GM21825 (cell line): ENCODE data around the gene TIMP2.
"Not testable (repeated sequence)": the region's sequence is repeated elsewhere in the genome, so short reads cannot be mapped to it uniquely, and the experiment has no call there.

Experiments used
- ATAC-seq: cut with Tn5 transposase; IDR thresholded peaks from one replicate; pipeline ENCODE4 v1.9.1; 2021; ENCODE audit warnings: mild to moderate bottlenecking, moderate library complexity; ENCODE audit not compliant: unreplicated experiment

The TIMP2 gene

DNA sequence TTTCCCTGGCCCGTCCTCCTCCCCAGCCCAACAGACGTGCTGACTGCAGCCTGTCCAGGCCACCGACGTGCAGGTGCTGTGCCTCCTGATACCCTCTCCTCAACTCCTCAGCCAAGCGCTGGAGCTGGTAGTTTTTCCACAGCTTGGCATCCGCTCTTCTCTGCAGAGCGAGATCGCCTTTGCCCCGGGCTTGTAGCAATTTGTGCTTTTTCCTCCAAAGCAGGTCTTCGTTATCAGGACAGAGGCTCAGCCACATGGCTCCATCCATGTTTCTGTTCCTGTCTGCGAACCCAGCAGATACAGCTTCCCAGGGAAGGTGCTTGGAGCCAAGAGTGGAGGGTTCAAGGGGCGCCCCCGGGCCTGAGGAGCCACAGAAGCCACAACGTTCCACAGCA lies 33.1 kb downstream of the TIMP2 start:
- no peak for ATAC-seq

DNA sequence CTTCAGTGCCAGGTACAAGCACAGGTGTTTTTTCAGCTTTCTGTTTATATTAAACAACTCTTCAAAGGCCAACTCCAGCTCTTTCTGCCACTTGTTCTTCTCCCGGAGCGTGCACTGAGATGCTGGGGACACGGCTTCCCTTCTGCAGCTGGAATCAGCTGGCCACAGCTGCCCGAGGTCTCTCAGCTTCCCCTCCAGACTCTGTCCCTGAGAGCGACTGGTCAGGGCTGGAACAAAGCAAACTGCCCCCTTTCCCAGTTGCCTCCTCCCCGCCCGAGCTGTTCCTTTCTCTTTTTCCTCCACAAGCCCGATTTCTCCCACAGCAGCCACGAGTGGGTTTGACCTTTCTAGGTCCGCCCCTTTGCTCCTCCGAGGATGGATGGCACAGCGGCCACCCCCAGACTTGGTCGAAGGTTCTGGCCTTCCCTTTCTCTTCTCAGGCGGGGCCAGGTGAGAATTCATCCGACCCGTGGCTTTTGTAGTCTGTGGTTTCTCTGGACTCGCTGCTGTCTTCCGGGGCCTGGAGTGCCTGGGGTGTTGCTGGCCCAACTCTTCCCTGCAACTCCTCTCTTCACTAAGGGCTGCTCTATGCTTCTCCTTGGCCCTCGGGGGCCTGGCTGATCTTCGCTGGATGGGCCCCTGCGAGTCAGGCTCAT lies 33.7 kb downstream of the TIMP2 start:
- ATAC-seq, result no peak

- no peak for ATAC-seq
Measured at GRCh38 chr17:78890498-78890897, 34.7 kb downstream of the TIMP2 start.

DNA sequence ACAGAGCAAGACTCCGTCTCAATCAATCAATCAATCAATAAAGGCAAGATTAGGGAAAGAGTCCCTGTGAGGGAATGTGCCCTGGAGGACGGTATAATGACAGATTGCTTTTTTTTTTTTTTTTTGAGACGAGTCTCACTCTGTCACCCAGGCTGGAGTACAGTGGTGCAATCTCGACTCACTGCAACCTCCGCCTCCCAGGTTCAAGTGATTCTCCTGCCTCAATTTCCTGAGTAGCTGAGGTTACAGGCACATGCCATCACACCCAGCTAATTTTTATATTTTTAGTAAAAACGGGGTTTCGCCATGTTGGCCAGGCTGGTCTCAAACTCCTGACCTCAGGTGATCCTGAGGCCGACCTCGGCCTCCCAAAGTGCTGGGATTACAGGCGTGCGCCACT lies 35.1 kb downstream of the TIMP2 start:
- not testable (repeated sequence) for ATAC-seq

GRCh38 chr17:78889531-78889930 lies 35.7 kb downstream of the TIMP2 start:
- no peak for ATAC-seq

DNA sequence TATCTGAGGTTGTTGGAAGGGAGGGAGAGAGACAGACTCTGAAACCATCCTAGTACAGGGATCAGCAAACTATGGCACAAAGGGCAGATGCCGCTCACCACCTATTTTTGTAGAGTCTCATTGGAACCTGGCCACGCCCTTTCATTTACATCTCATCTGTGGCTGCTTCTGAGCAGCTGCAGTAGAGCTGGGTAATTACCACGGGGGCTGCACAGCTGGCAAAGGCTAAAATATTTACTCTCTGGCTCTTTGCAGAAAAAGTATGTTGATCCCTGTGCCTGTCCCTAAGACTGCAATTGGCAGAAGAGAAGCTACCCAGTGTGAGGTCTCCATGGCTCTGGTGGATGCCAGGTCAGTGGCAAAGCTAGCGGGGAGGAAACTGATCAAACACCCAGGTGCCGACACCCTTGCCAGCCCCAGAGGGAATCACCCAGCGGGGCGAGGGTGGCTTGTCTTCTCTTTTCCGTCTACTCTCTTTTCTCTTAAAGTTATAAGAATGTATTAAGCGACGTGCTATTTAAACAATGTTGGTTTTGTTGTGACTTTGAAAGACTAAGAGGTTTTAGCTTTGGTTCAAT lies 36.2 kb downstream of the TIMP2 start:
- ATAC-seq, result no peak

DNA sequence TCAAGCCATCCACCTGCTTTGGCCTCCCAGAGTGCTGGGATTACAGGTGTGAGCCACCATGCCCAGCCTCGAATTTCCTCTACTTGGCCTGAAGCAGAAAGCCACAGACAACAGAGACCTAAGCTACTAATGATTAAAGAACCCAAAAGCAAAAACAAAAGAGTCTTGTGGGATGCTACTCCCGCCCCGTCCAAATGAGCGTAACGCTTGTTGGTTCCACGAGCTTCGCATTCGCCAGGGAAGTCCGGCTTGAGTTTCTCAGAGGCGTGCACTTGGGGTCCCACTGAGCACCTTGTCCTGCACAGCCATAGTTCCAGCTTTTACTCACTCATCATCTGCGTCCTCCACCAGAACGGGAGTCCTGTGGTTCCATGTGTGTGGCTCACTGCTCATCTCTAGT lies 38.2 kb downstream of the TIMP2 start:
- ATAC-seq, result no peak

DNA sequence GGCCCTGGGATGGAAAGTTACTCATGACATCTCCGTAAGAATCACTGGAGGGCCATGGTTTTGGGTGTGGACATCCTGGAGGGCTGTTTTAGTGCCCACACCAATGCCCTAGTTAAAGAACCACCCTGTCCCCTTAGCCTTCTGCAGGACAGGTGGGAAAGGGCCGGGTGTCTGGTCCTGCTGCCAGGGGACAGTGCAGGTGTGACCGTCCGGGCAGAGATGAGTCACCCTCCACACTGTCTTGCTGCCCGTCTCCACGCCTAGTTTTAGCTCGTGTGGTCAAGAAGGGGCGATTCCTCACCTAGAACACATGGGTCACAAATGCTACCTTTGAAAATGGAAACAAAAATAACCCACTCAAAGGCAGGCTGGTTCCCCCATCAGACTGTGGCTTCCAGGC lies 39.2 kb downstream of the TIMP2 start:
- ATAC-seq, result no peak

DNA sequence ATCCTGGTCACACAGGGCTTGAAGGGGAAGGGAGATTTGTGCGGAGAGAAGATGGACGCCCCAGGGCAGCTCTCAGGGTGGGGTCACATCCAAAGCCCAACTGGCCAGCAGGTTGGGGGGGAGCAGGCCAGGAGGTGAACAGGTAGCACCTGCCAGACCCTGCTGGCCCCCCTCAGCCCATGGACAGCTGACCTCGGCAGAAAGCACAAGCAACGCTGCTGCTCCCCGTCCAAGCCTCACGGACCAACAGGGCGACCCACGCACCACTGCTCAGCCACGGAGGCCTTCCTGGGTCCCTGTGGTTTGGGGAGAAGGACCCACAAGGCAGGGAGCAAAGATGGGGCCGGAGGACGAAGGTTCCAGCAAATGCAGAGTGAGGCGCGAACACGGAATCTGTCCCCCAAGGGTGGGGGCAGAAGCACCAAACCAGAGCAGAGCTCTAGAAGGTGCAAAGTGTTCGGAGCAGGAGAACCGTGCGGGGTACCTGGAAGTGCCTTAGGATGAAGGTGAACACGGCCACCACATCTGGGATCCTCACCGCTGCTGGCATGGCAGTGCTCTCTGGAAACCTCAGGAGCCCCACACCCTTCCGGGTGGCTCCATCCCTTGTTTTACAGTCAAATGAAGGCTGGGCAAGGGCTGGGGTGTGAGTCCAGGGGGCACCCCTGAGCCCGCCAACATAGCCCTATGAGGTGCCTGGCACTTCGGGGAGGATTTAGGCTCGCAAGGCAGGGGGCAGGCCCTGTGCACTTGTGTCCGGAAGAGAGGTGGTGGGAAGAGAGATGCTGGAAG lies 40.1 kb downstream of the TIMP2 start:
- no peak for ATAC-seq

- ATAC-seq, result no peak
Measured at GRCh38 chr17:78884148-78884825, 40.9 kb downstream of the TIMP2 start.

GRCh38 chr17:78883533-78884131 lies 41.6 kb downstream of the TIMP2 start:
- no peak for ATAC-seq

DNA sequence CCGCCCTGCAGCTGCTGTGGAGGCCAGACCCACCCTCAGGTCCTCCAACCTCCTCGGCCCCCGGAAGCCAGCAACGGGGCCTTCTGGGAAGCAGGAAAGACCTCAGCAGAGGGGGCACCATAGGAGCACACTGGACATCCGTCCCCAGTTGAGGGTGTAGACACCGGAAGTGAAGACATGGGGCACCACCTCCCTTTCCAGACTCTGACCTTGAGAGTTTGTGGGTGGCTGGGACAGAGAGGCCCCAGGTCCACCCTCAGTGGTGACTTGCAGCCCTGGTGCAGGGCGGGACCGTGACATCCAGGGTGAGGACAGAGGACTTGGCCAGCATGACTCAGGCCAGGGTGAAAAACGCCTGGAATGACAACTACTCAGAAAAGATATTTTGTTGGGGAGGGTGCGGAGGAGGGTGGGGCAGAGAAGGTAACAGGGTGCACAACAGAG lies 42.1 kb downstream of the TIMP2 start:
- ATAC-seq, result no peak

- no peak for ATAC-seq
Measured at GRCh38 chr17:78882540-78883088, 42.6 kb downstream of the TIMP2 start.

DNA sequence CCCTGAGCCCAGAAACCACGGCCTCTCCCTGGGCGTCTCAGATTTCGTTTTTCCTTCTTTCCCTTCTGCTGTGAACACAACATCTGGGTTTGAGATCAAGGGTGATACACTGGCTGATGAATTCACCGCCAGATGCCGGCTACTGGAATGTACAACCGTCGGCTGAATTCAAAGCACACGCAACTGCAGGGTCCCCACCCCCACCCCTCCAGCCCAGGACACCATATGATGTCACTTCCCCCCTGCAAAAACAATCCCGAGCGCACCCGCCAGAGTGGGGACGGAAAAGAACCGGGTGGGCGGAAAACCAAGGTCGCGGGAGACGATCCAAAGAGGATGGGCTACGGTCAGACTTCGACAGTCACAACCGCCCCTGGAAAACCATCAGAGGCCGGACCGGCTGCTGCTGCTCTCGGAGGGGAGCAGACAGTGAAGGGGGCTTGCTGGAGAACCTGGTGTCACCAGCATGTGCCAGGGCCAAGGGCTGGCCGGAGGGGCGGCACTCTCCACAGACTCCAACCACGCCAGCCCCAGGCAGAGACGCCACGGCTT lies 45.5 kb downstream of the TIMP2 start:
- ATAC-seq, result no peak

- no peak for ATAC-seq
Measured at GRCh38 chr17:78878871-78879527, 46.2 kb downstream of the TIMP2 start.

- ATAC-seq, result no peak
Measured at GRCh38 chr17:78878261-78878660, 46.9 kb downstream of the TIMP2 start.

- ATAC-seq, result not testable (repeated sequence)
Measured at GRCh38 chr17:78876954-78877517, 48.2 kb downstream of the TIMP2 start.

DNA sequence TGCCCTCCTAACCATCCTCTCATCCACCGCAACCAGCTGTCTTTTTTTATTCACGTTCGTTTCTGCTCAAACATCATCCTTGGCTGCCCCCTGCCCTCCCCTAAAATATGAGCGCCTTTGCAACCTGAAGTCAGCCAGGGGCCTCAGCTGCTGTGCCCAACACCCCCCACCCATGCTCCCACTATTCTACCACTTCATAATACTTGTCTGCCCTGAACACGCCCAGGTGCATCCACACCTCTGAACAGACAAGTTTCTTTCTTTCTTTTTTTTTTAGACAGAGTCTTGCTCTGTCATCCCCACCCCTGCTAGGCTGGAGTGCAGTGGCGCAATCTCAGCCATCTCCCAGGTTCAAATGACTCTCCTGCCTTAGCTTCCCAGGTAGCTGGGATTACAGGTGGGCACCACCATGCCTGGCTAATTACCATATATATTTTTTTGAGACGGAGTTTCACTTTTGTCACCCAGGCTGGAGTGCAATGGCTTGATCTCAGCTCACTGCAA lies 49.0 kb downstream of the TIMP2 start:
- no peak for ATAC-seq

- ATAC-seq, result no peak
Measured at GRCh38 chr17:78875363-78876093, 49.7 kb downstream of the TIMP2 start.
